HCT116 (cell line): Measurements from ENCODE around the gene TMEM161B.

ENCODE experiments used
- FOSL1 ChIP-seq: IDR thresholded peaks from 2 replicates; pipeline ENCODE4 v1.6.1; 2012; ENCODE audit warnings: low read depth
- POLR2AphosphoS5 ChIP-seq: IDR thresholded peaks from 2 replicates; pipeline ENCODE4 v1.6.1; 2011; ENCODE audit warnings: mild to moderate bottlenecking, low read depth, low read length, moderate library complexity
- TF ChIP-seq, protein P1 (sequence below), 3 experiments: fragments of 200-600 bp in 1 of 3; sonication (generic) in 1 of 3; IDR thresholded peaks in 2 of 3; conservative IDR thresholded peaks in 1 of 3; 2 replicates each; pipeline ENCODE4 v1.5.1; 2012 to 2017; ENCODE audit warnings: low read depth in 2 of 3, low read length in 2 of 3, antibody characterized with exemption in 1 of 3, borderline replicate concordance in 1 of 3, control low read depth in 1 of 3, mild to moderate bottlenecking in 1 of 3, mixed read lengths in 1 of 3, mixed run types in 1 of 3, moderate library complexity in 1 of 3; ENCODE audit not compliant: insufficient read depth in 1 of 3

DNA sequence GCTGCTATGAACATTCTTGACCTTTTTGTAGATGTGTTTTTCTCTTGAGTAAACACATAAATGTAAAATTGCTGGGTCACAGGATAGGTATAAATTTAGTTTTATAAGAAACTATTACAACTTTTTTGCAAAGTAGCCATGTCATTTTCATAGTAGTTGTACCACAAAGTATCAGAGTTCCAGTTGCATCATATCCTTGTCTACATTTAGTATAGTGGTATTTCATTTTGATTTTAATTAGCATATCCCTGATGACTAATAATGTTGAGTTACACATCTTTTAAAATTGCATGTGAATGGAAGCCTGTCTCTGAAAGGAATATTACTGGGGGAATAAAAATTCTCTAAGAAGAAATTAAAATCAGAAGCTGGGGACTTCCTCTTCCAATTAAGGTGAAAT lies 85.4 kb downstream of the TMEM161B start:
- TF ChIP-seq, protein P1, sequence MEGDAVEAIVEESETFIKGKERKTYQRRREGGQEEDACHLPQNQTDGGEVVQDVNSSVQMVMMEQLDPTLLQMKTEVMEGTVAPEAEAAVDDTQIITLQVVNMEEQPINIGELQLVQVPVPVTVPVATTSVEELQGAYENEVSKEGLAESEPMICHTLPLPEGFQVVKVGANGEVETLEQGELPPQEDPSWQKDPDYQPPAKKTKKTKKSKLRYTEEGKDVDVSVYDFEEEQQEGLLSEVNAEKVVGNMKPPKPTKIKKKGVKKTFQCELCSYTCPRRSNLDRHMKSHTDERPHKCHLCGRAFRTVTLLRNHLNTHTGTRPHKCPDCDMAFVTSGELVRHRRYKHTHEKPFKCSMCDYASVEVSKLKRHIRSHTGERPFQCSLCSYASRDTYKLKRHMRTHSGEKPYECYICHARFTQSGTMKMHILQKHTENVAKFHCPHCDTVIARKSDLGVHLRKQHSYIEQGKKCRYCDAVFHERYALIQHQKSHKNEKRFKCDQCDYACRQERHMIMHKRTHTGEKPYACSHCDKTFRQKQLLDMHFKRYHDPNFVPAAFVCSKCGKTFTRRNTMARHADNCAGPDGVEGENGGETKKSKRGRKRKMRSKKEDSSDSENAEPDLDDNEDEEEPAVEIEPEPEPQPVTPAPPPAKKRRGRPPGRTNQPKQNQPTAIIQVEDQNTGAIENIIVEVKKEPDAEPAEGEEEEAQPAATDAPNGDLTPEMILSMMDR (IDR thresholded peaks at IDR 0.05 in 2 of 3, conservative IDR thresholded peaks at IDR 0.05 in 1 of 3; ENCODE audit: borderline replicate concordance in 1 of 3, insufficient read depth in 1 of 3, low read depth in 2 of 3, low read length in 2 of 3), result no peak
- no peak for TF ChIP-seq FOSL1
- TF ChIP-seq POLR2AphosphoS5, result no peak
